ENCODE data around the gene KAT6B. TPM values are rescaled to one million over a fixed set of nuclear protein-coding genes. Genes with fewer than 3 reads are reported as not detected.

KAT6B gene
- total and polyA plus RNA-seq, 2 of the 8 experiments (the other 6 are each of a cell fraction or from before 2014, with no cell fraction given) = 7.3 to 30.8 TPM

DNA sequence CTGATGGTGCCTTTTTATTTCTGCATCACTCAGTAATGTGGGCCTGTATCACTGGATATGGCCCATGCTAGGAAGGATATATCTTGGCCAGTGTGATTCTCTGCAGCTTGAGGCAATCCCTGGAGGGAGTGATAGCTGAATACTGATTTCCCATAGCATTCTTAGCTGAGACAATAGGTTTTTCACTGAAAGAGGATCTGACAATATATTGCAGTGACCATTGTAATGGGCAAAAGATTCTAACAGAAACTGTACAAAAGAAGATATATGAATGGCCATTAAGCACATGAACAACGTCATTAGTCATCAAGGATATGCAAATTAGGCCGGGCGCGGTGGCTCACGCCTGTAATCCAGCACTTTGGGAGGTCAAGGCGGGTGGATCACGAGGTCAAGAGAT is 117.8 kb downstream of the KAT6B start (continued):
- TF ChIP-seq, protein P1, sequence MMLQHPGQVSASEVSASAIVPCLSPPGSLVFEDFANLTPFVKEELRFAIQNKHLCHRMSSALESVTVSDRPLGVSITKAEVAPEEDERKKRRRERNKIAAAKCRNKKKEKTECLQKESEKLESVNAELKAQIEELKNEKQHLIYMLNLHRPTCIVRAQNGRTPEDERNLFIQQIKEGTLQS (IDR thresholded peaks at IDR 0.05; ENCODE audit: insufficient read depth, low read depth, low read length) = no peak
- TF ChIP-seq RXRA (IDR thresholded peaks at IDR 0.05; ENCODE audit: insufficient read depth, low read depth, low read length) (no peak), KDM5A (IDR thresholded peaks at IDR 0.05; ENCODE audit: low read length) (no peak), RFX5 (IDR thresholded peaks at IDR 0.05; ENCODE audit: borderline replicate concordance, low read depth, low read length) (no peak), CHD2 (IDR thresholded peaks at IDR 0.05; ENCODE audit: low read length) (no peak), TEAD4 (IDR thresholded peaks at IDR 0.05; ENCODE audit: low read depth, low read length) (no peak), JUN (IDR thresholded peaks at IDR 0.05; ENCODE audit: low read depth, low read length) (no peak)

All from H1 (cell line).